Right ventricle myocardium inferior (tissue), 1 donor: ENCODE results near the gene OR2T8. TPM values are rescaled to one million over a fixed set of nuclear protein-coding genes. Genes with fewer than 3 reads are reported as not detected.
"Not testable (repeated sequence)": the region's sequence is repeated elsewhere in the genome, so short reads cannot be mapped to it uniquely, and the experiment has no call there.

Experiments
- ATAC-seq: fragments of 200-7000 bp; cut with Tn5 transposase; one replicate; pipeline ENCODE4 v1.9.1; 2020; ENCODE audit warnings: mild to moderate bottlenecking, moderate library complexity
- DNase-seq: peaks from one replicate; pipeline ENCODE4 v3.0.0; 2021; ENCODE audit errors: missing footprints
- intact Hi-C: fragments of 100-400 bp; cut with DNase I; formaldehyde crosslinking; loops from one replicate; pipeline ENCODE4 v1.11.0; 2022
- long read RNA-seq: library from polyadenylated mRNA; unstranded; transcript quantifications from one replicate; pipeline ENCODE4 v2.0.0, GENCODE V29; 2021
- total RNA-seq: library from RNA; stranded (reverse); fragmentation: NEBNext Ultra II Directional; extraction: Animal tissue kit (Norgen Biotek cat#: 25700); gene quantifications from one replicate; pipeline ENCODE4 v1.2.1, GENCODE V29; 2021
- donor health status: DM: no; HTN: yes; CAD: no; lungs with severe emphysema.

Gene OR2T8, protein sequence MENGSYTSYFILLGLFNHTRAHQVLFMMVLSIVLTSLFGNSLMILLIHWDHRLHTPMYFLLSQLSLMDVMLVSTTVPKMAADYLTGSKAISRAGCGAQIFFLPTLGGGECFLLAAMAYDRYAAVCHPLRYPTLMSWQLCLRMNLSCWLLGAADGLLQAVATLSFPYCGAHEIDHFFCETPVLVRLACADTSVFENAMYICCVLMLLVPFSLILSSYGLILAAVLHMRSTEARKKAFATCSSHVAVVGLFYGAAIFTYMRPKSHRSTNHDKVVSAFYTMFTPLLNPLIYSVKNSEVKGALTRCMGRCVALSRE
- total RNA-seq, result not detected
- long read RNA-seq, result 0 reads

DNA sequence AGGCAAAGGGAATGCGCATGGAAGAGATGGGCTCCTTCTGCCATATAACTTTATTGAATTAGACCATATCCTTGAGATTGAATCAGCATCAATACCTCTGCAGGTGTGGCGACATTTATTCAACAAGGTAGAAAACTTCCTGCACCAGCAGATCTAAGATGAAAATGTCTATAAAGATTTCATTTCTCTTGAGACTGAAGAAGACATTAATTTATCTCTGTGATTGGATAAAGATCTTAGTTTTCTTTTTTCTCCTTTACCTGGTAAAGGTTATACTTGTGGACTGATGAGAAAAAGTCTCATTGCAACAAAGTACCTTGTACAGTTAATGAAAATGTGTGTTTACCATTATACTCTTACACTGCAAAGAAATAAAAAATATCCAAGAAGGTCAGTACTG, at the start of gene OR2T8:
OR2T8 (plus strand) TSS at position 301 of the 400 bp plus-strand sequence. CDS start 766 bp downstream, outside the sequence.
- intact Hi-C loops, result no loop called here
- DNase-seq (no peak), ATAC-seq (no peak)

DNA sequence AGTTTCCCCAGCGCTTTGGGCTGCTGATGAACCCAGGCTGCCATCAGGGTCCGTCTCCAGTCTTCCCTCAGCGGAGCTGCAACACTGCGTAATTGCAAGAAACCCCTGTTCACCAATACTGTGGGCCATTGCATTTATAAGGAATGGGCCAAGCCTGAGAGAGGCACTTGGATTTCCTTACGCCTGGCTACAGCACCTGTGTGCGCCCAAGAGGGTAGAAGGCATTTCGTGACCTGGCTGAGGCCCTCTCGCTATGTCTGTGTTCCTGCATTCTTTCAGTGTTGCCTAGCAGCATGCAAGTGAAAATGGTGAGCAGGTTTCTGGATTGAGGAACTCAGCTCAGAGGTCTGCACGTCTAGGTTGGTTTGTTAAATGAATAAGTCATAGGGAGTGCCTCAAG, 36.7 kb upstream of the OR2T8 start:
- intact Hi-C loops, result no loop called here
- ATAC-seq, result no peak
- DNase-seq, result no peak

GRCh38 chr1:247884797-247885413, 35.1 kb upstream of the OR2T8 start:
- ATAC-seq (no peak), DNase-seq (no peak)
- intact Hi-C loops, result no loop called here

DNA sequence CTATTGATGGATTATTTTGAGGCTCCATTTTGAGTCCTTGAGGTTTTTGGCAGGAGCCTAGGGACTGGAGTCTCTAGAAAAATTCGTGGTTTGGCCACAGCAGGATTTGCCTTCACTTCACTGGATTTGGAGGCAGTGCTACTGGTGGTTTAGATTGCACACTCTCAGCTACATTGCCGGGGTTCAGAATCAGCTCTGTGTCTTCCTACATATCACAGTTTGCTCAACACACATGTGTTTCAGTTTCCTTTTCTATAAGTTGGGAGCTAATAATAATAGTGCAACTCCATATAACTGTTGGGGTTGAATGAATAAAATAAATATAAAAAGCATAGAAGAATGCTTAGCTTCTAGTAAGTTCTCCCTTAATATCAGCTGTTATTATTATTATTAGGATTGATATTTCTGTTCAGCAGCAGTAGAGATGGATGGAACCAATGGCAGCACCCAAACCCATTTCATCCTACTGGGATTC, 24.9 kb upstream of the OR2T8 start, which contains the start of gene OR2W3:
OR2W3 (plus strand) TSS at position 425 of the 475 bp plus-strand sequence; CDS start at position 425, 0 bp downstream.
- ATAC-seq, result no peak

DNA sequence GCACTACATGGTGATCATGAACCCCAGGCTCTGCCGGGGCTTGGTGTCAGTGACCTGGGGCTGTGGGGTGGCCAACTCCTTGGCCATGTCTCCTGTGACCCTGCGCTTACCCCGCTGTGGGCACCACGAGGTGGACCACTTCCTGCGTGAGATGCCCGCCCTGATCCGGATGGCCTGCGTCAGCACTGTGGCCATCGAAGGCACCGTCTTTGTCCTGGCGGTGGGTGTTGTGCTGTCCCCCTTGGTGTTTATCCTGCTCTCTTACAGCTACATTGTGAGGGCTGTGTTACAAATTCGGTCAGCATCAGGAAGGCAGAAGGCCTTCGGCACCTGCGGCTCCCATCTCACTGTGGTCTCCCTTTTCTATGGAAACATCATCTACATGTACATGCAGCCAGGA, 24.1 kb upstream of the OR2T8 start:
- DNase-seq (no peak), ATAC-seq (no peak)
- intact Hi-C loops, result no loop called here

More for the DNA sequence above, 24.9 kb upstream of the OR2T8 start, which contains the start of gene OR2W3:
- intact Hi-C loops, result no loop called here
- no peak for DNase-seq

DNA sequence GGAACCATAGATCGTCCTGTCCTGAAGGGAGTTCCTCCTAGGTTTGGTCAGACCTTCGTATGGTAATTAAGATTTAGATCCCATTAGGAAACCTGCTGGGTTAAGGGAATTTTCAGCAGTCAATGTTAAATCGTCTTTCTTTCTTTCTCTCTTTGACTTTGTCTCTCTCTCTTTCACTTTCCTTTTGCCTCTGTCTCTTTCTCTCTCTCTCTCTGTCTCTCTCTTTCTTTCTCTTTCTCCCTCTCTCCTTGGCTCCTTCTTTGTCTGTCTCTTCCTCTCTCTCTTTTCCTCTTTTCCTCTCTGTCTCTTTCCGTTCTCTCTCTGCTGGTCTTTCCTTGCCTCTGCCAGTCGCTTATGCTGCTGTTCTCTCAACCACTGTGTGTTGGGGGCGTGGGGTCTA, 15.9 kb upstream of the OR2T8 start:
- no peak for DNase-seq
- no peak for ATAC-seq
- intact Hi-C loops, result no loop called here

GRCh38 chr1:247905181-247905580, 14.9 kb upstream of the OR2T8 start:
- intact Hi-C loops, result no loop called here
- DNase-seq, result no peak
- ATAC-seq, result no peak

- no peak for DNase-seq
- ATAC-seq, result no peak
- intact Hi-C loops, result no loop called here
These were observed 14.0 kb upstream of the OR2T8 start for GRCh38 chr1:247905910-247906503.

GRCh38 chr1:247906504-247907047, 13.5 kb upstream of the OR2T8 start:
- ATAC-seq (no peak), DNase-seq (no peak)
- intact Hi-C loops, result no loop called here

- intact Hi-C loops, result no loop called here
- DNase-seq (no peak), ATAC-seq (no peak)
These were observed 11.3 kb upstream of the OR2T8 start for GRCh38 chr1:247908766-247909165.

GRCh38 chr1:247913786-247914185, 6.3 kb upstream of the OR2T8 start:
- ATAC-seq (no peak), DNase-seq (no peak)
- intact Hi-C loops, result no loop called here

- DNase-seq (no peak), ATAC-seq (no peak)
- intact Hi-C loops, result no loop called here
These were observed 5.0 kb upstream of the OR2T8 start for GRCh38 chr1:247914941-247915662.

- ATAC-seq, result no peak
- DNase-seq, result no peak
- intact Hi-C loops, result no loop called here
These were observed 3.9 kb downstream of the OR2T8 start for GRCh38 chr1:247923941-247924340.

GRCh38 chr1:247924868-247925267, 4.8 kb downstream of the OR2T8 start, which contains the start of gene OR2AJ1:
TSS of gene OR2AJ1 (plus strand) at chr1:247924889. CDS start at chr1:247933769, 8,880 bp downstream.
- DNase-seq, result no peak

DNA sequence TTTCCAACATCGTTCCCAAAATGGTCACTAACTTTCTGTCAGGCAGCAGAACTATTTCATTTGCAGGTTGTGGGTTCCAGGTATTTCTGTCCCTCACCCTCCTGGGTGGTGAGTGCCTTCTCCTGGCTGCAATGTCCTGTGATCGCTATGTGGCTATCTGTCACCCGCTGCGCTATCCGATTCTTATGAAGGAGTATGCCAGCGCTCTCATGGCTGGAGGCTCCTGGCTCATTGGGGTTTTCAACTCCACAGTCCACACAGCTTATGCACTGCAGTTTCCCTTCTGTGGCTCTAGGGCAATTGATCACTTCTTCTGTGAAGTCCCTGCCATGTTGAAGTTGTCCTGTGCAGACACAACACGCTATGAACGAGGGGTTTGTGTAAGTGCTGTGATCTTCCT, 13.9 kb downstream of the OR2T8 start:
- ATAC-seq, result no peak
- intact Hi-C loops, result no loop called here
- no peak for DNase-seq

More at GRCh38 chr1:247924868-247925267, 4.8 kb downstream of the OR2T8 start, which contains the start of gene OR2AJ1:
- ATAC-seq, result no peak
- intact Hi-C loops, result no loop called here

- ATAC-seq, result no peak
- intact Hi-C loops, result no loop called here
- DNase-seq, result no peak
These were observed 15.7 kb downstream of the OR2T8 start for GRCh38 chr1:247935781-247936180.

GRCh38 chr1:247936415-247936814, 16.4 kb downstream of the OR2T8 start:
- ATAC-seq (no peak), DNase-seq (no peak)
- intact Hi-C loops, result no loop called here

GRCh38 chr1:247936965-247937734, 17.1 kb downstream of the OR2T8 start:
- intact Hi-C loops, result not testable (repeated sequence)
- DNase-seq, result peak; percentile 86
- ATAC-seq, result peak; percentile 50
